HG03066 (cell line): ENCODE data around the gene TSSK3.
"Not testable (repeated sequence)": the region's sequence is repeated elsewhere in the genome, so short reads cannot be mapped to it uniquely, and the experiment has no call there.

Experiments
- ATAC-seq: cut with Tn5 transposase; IDR thresholded peaks from one replicate; pipeline ENCODE4 v1.9.1; 2021; ENCODE audit warnings: low read depth; ENCODE audit not compliant: unreplicated experiment

TSSK3 gene

DNA sequence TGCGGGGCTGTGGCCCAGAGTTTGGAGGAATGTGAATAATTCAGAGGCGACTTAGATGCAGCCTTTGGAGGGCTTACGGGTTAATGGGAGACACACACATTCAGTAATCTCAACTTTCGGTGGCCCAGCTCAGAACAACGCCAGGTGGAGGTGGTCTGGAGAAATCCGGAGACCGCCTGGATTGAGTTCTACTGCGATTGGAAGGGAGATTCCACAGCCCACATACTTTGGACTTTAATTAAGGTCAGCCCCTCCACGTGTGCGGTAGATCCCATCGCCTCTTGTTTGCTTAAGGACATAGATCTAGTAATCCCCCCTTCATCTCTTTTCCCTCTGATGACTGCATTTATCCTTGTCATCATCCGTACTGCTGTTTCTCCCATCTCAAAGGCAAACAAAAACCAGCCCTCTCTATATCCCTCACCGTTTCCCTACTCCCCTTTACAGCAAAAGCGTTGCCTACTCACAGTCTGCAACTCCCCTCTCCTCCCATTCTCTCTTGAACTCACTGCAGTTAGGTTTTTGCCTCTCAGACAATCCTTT is 32.6 kb downstream of the TSSK3 start:
- ATAC-seq: no peak

DNA sequence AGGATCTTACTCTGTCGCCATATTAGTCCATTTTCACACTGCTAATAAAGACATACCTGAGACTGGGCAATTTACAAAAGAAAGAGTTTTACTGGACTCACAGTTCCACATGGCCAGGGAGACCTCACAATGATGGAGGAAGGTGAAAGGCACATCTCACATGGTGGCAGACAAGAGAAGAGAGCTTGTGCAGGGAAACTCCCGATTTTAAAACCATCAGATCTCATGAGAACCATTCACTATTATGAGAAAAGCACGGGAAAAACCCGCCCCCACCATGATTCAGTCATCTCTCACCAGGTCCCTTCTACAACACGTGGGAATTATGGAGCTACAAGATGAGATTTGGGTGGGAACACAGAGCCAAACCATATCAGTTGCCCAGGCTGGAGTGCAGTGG is 34.2 kb downstream of the TSSK3 start:
- not testable (repeated sequence) for ATAC-seq

DNA sequence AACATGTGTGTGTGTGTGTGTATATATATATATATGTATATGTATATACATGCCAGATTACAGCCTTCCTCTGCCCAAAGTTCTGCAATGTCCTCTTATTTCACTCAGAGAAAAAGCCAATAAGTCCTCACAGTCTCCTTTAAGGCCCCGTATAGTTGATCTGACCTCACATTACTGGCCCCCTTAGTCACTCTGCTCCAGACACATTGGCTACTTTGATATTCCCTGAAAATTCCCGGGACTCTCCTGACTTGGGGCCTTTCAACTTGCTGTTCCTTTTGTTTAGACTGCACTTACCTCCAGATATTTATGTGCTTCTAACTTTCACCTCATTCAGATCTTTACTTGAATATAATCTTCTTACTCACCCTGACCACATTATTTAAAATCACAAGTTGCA is 36.1 kb downstream of the TSSK3 start:
- no peak for ATAC-seq

DNA sequence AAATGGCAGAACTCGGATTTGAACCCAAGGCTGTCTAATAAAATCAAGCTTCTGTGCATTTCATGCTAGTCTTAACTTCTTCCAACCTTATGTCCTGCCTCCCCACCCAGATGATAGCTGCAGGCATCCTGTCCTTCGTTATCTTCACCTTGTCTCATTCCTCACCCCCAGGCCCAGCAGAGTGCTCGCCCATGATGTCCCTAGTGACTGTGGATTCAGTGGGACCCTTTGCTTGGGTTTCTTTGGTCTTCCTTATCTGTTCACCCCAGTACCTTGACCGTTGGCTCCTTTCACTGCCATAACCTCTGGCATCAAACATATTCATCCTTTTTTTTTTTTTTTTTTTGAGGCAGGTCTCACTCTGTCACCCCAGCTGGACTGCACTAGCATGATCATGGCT is 37.5 kb downstream of the TSSK3 start:
- ATAC-seq: no peak

DNA sequence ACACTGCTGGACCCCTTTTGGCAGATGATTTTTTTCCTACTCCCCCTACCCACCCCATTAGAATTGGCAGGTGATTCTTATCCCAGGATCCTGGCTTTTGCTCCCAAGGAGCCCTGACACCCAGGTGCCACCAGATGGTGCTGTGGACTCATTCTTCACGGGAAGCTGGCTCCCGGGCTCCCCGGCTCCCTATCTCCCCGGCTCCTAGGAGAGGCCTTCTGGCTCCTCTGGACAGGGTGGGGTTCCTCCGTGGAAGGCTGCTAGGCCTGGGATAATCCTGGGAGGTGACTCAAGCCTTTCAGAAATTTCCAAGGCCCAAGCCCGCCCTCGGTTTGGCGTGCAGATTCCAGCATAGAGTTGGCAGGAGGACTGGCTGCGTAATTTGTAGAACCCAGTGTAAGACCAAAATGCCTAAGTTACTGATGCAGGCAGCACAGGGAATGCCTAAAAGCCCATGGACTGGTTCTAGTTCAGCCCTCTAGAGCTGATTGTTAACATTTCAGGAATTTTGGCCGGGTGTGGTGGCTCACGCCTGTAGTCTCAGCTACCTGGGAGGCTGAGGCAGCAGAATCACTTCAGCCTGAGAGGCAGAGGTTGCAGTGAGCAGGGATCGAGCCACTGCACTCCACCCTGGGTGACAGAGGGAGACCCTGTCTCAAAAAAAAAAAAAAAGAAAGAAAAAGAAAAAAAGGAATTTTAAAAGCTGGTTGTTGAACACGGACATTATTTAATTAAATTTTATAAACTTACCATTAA is 38.7 kb downstream of the TSSK3 start:
- ATAC-seq: no peak

DNA sequence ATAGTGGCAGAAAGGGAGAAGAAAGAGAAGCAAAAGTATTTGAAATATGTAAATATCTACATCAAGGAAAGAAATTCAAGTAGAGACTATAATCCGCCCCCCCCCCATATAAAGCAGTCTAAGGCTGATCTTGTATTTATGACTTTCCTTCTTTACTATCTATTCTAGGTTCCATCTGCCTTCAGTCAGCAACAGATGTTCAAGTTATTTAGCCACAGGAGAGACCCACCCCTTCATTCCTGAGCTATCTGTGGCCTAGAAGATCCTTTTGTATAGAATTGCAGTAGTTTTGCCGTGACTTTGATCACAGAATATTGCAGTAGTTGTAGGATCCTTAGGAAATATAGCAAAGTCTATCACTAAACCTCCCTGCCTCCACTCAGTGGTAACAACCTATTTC is 42.6 kb downstream of the TSSK3 start:
- no peak for ATAC-seq

DNA sequence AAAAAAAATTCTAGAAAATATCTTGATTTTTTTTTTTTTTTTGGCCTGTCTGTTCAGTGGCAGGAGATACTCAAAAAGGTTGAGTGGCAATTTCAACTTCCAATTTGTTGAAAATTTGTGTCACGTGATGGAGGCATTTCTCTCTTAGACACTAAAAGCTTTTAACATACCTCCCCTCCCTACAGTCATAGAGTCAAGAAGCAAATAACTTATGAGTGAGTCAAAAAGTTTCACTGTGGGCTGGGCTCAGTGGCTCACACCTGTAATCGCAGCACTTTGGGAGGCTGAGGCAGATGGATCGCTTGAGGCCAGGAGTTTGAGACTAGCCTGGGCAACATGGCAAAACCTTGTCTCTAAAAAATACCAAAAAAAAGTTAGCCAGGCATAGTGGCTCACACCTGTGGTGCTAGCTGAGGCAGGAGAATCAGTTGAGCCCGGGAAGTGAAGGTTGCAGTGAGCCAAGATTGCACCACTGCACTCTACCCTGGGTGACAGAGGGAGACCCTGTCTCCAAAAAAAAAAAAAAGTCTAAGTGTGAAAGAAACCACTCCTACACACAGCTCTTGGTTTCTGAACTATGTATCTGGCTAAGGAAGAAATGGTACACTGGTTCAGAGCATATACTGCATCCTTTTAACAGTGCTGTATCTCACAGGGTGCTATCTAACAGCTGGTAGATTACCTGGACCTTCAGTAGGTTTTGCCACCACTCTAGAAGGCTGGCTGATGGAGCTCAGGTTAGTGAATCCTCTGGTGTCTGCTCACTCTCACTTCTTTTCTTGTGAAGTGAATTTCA is 43.5 kb downstream of the TSSK3 start:
- no peak for ATAC-seq

DNA sequence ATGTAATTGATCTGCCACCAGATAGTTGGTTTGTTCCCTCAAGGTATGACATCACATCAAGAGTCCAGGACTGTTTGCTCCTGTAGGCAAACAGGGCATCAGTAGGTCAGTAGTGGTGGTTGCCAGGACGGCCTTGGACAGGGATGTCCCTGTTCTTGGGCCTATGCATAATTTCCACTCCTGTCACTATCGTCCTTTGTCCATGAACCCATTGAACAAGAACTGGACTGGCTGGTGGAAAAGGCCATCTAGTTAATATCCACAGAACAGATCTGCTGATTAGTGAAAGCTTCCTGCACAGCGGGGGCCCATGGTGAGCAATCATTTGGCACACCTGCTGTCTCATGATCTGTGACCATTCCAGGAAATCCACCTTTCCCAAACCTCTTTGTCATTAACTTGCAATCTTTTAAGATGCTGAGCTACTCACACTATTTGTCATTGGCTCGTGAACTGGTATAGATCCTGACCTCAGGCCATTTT is 44.3 kb downstream of the TSSK3 start:
- no peak for ATAC-seq

DNA sequence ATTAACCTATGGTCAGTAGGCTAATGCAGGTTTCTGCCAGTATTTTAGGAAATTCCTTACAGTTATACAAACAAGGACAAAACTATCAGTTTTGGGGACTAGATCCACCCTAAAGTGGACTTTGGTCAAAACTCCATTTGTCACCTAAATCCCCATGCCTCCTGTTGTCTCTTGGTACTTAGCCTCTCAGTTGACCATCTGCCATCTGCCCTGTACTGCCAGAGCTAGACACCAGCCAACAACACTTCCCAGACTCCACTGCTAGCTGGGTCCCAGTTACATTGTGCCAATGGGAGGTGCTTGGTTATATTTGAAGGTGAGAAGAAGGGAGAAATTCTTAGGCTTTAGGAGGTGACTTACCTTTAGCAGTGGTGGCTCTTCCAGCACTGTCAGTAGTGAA is 48.9 kb downstream of the TSSK3 start:
- no peak for ATAC-seq

DNA sequence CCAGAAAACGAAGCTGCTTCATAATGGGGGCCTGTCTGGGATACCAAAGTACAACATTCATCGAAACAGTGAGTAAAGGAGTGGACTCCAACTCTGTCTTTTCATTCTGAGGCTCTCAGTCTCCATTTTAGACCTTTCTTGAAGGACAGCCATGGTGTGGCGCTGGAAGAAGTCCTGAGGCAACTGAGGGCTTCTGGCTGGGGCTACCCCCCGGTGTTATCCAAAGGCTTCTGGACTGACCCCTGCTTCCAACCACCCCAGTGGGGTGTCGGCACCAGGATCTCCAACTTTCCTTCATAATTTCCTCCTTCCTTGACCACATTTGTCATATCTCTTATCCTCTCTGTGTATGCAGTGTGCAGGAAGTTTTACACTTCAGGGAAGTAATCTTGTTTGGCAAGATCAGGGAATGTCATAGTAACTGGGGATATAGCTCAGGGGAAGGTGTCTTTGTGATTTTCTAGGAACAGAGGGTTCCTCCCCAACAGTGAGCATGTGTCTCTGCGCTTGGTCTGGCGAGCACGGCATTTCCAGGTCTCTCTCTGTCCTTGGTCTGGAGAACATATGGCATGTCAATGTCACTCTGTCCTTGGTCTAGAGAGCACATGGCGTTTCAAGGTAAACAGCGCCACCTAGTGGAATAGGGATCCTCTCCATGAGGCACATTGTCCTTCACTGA is 51.3 kb downstream of the TSSK3 start:
- no peak for ATAC-seq
